Gastroesophageal sphincter (tissue), 4 donors: ENCODE data around the gene EIPR1. TPM values are rescaled to one million over a fixed set of nuclear protein-coding genes. Genes with fewer than 3 reads are reported as not detected.

ENCODE experiments used
- ATAC-seq: fragments of 150-250 bp; one replicate; pipeline ENCODE4 v1.9.1; 2016; ENCODE audit warnings: mild to moderate bottlenecking, moderate library complexity
- H3K27ac ChIP-seq, 4 donors: fragments of 200-600 bp; sonication (generic) in 3 of 4; 1 replicate in 3 of 4; 2 replicates in 1 of 4; pipeline ENCODE4 v1.5.1; 2016 to 2019
- H3K27me3 ChIP-seq: fragments of 200-600 bp; sonication (generic); one replicate; pipeline ENCODE4 v1.5.1; 2019
- H3K36me3 ChIP-seq, 2 donors: fragments of 200-600 bp; sonication (generic); one replicate each; pipeline ENCODE4 v1.5.1; 2019; ENCODE audit warnings: control low read depth in 1 of 2
- H3K4me1 ChIP-seq, 3 donors: fragments of 200-600 bp; sonication (generic); 1 replicate in 2 of 3; 2 replicates in 1 of 3; pipeline ENCODE4 v1.5.1; 2016 to 2019; ENCODE audit warnings: control low read depth in 2 of 3
- H3K4me3 ChIP-seq, 2 donors: fragments of 200-600 bp; sonication (generic); one replicate each; pipeline ENCODE4 v1.5.1; 2019; ENCODE audit warnings: mild to moderate bottlenecking in 1 of 2, moderate library complexity in 1 of 2
- H3K9me3 ChIP-seq, 3 donors: fragments of 200-600 bp; sonication (generic); one replicate each; pipeline ENCODE4 v1.5.1; 2017 to 2019; ENCODE audit warnings: control low read depth in 2 of 3
- CTCF ChIP-seq, 4 experiments: fragments of 200-600 bp in 2 of 4; fragments of 450-650 bp in 2 of 4; sonication (generic) in 1 of 4; IDR thresholded peaks; one replicate each; pipeline ENCODE4 v1.5.1; 2017 to 2019; ENCODE audit warnings: antibody characterized with exemption in 4 of 4, mild to moderate bottlenecking in 2 of 4, moderate library complexity in 2 of 4
- EP300 ChIP-seq: sonication (generic); formaldehyde crosslinking; IDR thresholded peaks from one replicate; pipeline ENCODE4 v1.6.1; 2017; ENCODE audit warnings: antibody characterized with exemption, mild to moderate bottlenecking
- POLR2A ChIP-seq, 2 donors: fragments of 450-650 bp; IDR thresholded peaks; one replicate each; pipeline ENCODE4 v1.6.1; 2017; ENCODE audit warnings: antibody characterized with exemption in 2 of 2, mild to moderate bottlenecking in 2 of 2, moderate library complexity in 1 of 2
- POLR2AphosphoS5 ChIP-seq: sonication (generic); formaldehyde crosslinking; IDR thresholded peaks from one replicate; pipeline ENCODE4 v1.6.1; 2017; ENCODE audit warnings: antibody characterized with exemption
- WGBS, 2 donors: methylation state at CpG; one replicate each; pipeline ENCODE4 v1.1.5; 2018; ENCODE audit warnings: low coverage in 1 of 2; 5-methylcytosine and 5-hydroxymethylcytosine counted together
- total RNA-seq, 4 donors: library from RNA; depleted of rRNA; stranded (reverse); fragments of >200 nt; gene quantifications; one replicate each; pipeline ENCODE4 v1.1.0, GENCODE V29; 2016

Gene EIPR1
- total RNA-seq, 4 donors from 2014 or later = 11.3 to 26.8 (median 22.2) TPM

- Histone ChIP-seq H3K27me3 (no peaks in the 10 kb centered on the region), H3K36me3 (peaks cover 0 to 5% of the 10 kb centered on the region in 2 donors), H3K4me1 (no peaks in the 10 kb centered on the region), H3K27ac (no peak overlapping the region), H3K9me3 (no peaks in the 10 kb centered on the region), H3K4me3 (no peak overlapping the region)
- WGBS, 2 donors = 69 to 71% methylated on average over 18 to 21 of the region's 21 CpGs
- no peak for ATAC-seq
- no peak for TF ChIP-seq CTCF (IDR thresholded peaks at IDR 0.05)
- TF ChIP-seq POLR2A (IDR thresholded peaks at IDR 0.05) = no peak
- TF ChIP-seq POLR2AphosphoS5 = no peak
- TF ChIP-seq EP300 = no peak
Observed at GRCh38 chr2:3238951-3239841, 138.4 kb downstream of the EIPR1 start.

- no peak overlapping the region for H3K27ac ChIP-seq
- no peak for ATAC-seq
- TF ChIP-seq CTCF (IDR thresholded peaks at IDR 0.05) (no peak), POLR2A (IDR thresholded peaks at IDR 0.05) (no peak), POLR2AphosphoS5 (no peak), EP300 (no peak)
- H3K9me3 ChIP-seq = no peaks in the 10 kb centered on the region
- 80 to 92% methylated on average over 2 to 8 of the region's 12 CpGs for WGBS, 2 donors
- H3K27me3 ChIP-seq = no peaks in the 10 kb centered on the region
- no peak overlapping the region for H3K4me3 ChIP-seq
- H3K4me1 ChIP-seq = no peaks in the 10 kb centered on the region
- peaks cover 0 to 14% of the 10 kb centered on the region in 2 donors for H3K36me3 ChIP-seq
Observed at GRCh38 chr2:3236300-3237045, 141.1 kb downstream of the EIPR1 start.

- Histone ChIP-seq H3K4me3 (no peak overlapping the region), H3K4me1 (no peaks in the 10 kb centered on the region), H3K9me3 (peaks cover 0 to 17% (median 3%) of the 10 kb centered on the region in 3 donors), H3K36me3 (peaks cover 0 to 14% of the 10 kb centered on the region in 2 donors), H3K27me3 (no peaks in the 10 kb centered on the region), H3K27ac (no peak overlapping the region)
- TF ChIP-seq CTCF (IDR thresholded peaks at IDR 0.05) (no peak), POLR2AphosphoS5 (no peak), POLR2A (IDR thresholded peaks at IDR 0.05) (no peak), EP300 (no peak)
- 92 to 100% methylated on average over 2 of the region's 2 CpGs for WGBS, 2 donors
- no peak for ATAC-seq
Observed at GRCh38 chr2:3233877-3234276, 143.7 kb downstream of the EIPR1 start.

GRCh38 chr2:3229221-3229620 lies 148.4 kb downstream of the EIPR1 start:
- peaks cover 0 to 31% (median 3%) of the 10 kb centered on the region in 3 donors for H3K9me3 ChIP-seq
- H3K27ac ChIP-seq = no peak overlapping the region
- no peak for ATAC-seq
- WGBS, 2 donors = 84 to 88% methylated on average over 3 of the region's 3 CpGs
- H3K27me3 ChIP-seq = no peaks in the 10 kb centered on the region
- no peak overlapping the region for H3K4me3 ChIP-seq
- no peaks in the 10 kb centered on the region for H3K4me1 ChIP-seq
- H3K36me3 ChIP-seq = peaks cover 0 to 9% of the 10 kb centered on the region in 2 donors
- TF ChIP-seq CTCF (IDR thresholded peaks at IDR 0.05) (no peak), POLR2A (IDR thresholded peaks at IDR 0.05) (no peak), POLR2AphosphoS5 (no peak), EP300 (no peak)
